Activated naive CD8-positive, alpha-beta T cell treated with anti-CD3 and anti-CD28 coated beads for 36 hours (primary cell): ENCODE measurements around the gene ZNF358. TPM values are rescaled to one million over a fixed set of nuclear protein-coding genes. Genes with fewer than 3 reads are reported as not detected.

Experiments
- DNase-seq: peaks from one replicate; pipeline ENCODE4 v3.0.0; 2021
- H3K27ac Mint-ChIP-seq: one replicate; pipeline ENCODE4 v1.8.0; 2022; ENCODE audit warnings: mild to moderate bottlenecking, moderate library complexity, mixed read lengths
- H3K27me3 Mint-ChIP-seq: one replicate; pipeline ENCODE4 v1.8.0; 2022; ENCODE audit warnings: mild to moderate bottlenecking, mixed read lengths
- H3K36me3 Mint-ChIP-seq: one replicate; pipeline ENCODE4 v1.8.0; 2021; ENCODE audit warnings: mild to moderate bottlenecking, mixed read lengths
- H3K4me1 Mint-ChIP-seq: one replicate; pipeline ENCODE4 v1.8.0; 2021; ENCODE audit warnings: mixed read lengths
- H3K4me3 Mint-ChIP-seq: one replicate; pipeline ENCODE4 v1.8.0; 2022; ENCODE audit warnings: mild to moderate bottlenecking, moderate library complexity, mixed read lengths
- H3K9me3 Mint-ChIP-seq: one replicate; pipeline ENCODE4 v1.8.0; 2022; ENCODE audit warnings: mixed read lengths
- total RNA-seq, 2 experiments: library from RNA; stranded (reverse); gene quantifications; one replicate each; pipeline ENCODE4 v1.2.3, GENCODE V29; 2021

ZNF358 gene
- total RNA-seq, result 1 to 10 TPM; 6.5 to 7.3 TPM

- peaks cover 10% of the 10 kb centered on the region for H3K4me1 Mint-ChIP-seq
Measured at GRCh38 chr19:7515645-7516151, at the start of gene ZNF358. ZNF358 (plus strand) TSS chr19:7516103; CDS start chr19:7519243, 3,140 bp downstream.

GRCh38 chr19:7467009-7467989 lies 48.6 kb upstream of the ZNF358 start:
- DNase-seq, result no peak
- H3K4me3 Mint-ChIP-seq, result no peak overlapping the region
- H3K4me1 Mint-ChIP-seq, result no peaks in the 10 kb centered on the region
- no peak overlapping the region for H3K27ac Mint-ChIP-seq
- H3K9me3 Mint-ChIP-seq, result no peaks in the 10 kb centered on the region
- H3K27me3 Mint-ChIP-seq, result no peaks in the 10 kb centered on the region
- H3K36me3 Mint-ChIP-seq, result peaks cover 1% of the 10 kb centered on the region

More at GRCh38 chr19:7515645-7516151, at the start of gene ZNF358:
- Mint-ChIP-seq H3K9me3 (no peaks in the 10 kb centered on the region), H3K27ac (peak within 1 kb of the TSS; percentile 74), H3K4me3 (peak within 1 kb of the TSS; percentile 85), H3K36me3 (peaks cover 4% of the 10 kb centered on the region), H3K27me3 (peaks cover 3% of the 10 kb centered on the region)
- peak; percentile 70 for DNase-seq

- no peaks in the 10 kb centered on the region for H3K27me3 Mint-ChIP-seq
Measured at GRCh38 chr19:7468840-7469239, 47.1 kb upstream of the ZNF358 start.

GRCh38 chr19:7469669-7470285 lies 46.1 kb upstream of the ZNF358 start:
- H3K36me3 Mint-ChIP-seq, result peaks cover 1% of the 10 kb centered on the region
- H3K27me3 Mint-ChIP-seq, result no peaks in the 10 kb centered on the region

More at GRCh38 chr19:7468840-7469239, 47.1 kb upstream of the ZNF358 start:
- Mint-ChIP-seq H3K4me1 (no peaks in the 10 kb centered on the region), H3K27ac (no peak overlapping the region), H3K36me3 (peaks cover 1% of the 10 kb centered on the region), H3K9me3 (no peaks in the 10 kb centered on the region), H3K4me3 (no peak overlapping the region)
- DNase-seq, result no peak

GRCh38 chr19:7470540-7471305 lies 45.2 kb upstream of the ZNF358 start:
- peaks cover 1% of the 10 kb centered on the region for H3K36me3 Mint-ChIP-seq
- H3K4me1 Mint-ChIP-seq, result no peaks in the 10 kb centered on the region
- no peak overlapping the region for H3K27ac Mint-ChIP-seq

More at GRCh38 chr19:7469669-7470285, 46.1 kb upstream of the ZNF358 start:
- H3K4me3 Mint-ChIP-seq, result no peak overlapping the region
- no peaks in the 10 kb centered on the region for H3K4me1 Mint-ChIP-seq
- no peak overlapping the region for H3K27ac Mint-ChIP-seq
- no peaks in the 10 kb centered on the region for H3K9me3 Mint-ChIP-seq
- no peak for DNase-seq

GRCh38 chr19:7471696-7472615 lies 43.9 kb upstream of the ZNF358 start:
- Mint-ChIP-seq H3K9me3 (no peaks in the 10 kb centered on the region), H3K36me3 (peaks cover 1% of the 10 kb centered on the region), H3K4me1 (no peaks in the 10 kb centered on the region), H3K27me3 (no peaks in the 10 kb centered on the region), H3K27ac (no peak overlapping the region), H3K4me3 (no peak overlapping the region)
- DNase-seq, result no peak

More at GRCh38 chr19:7470540-7471305, 45.2 kb upstream of the ZNF358 start:
- H3K27me3 Mint-ChIP-seq, result no peaks in the 10 kb centered on the region
- H3K9me3 Mint-ChIP-seq, result no peaks in the 10 kb centered on the region
- no peak for DNase-seq
- H3K4me3 Mint-ChIP-seq, result no peak overlapping the region

GRCh38 chr19:7475665-7476064 lies 40.2 kb upstream of the ZNF358 start:
- Mint-ChIP-seq H3K4me3 (no peak overlapping the region), H3K27ac (peak overlapping the region; percentile 45), H3K27me3 (no peaks in the 10 kb centered on the region), H3K36me3 (peaks cover 1% of the 10 kb centered on the region), H3K9me3 (no peaks in the 10 kb centered on the region), H3K4me1 (peaks cover 3% of the 10 kb centered on the region)
- DNase-seq, result no peak

- H3K4me1 Mint-ChIP-seq, result peaks cover 4% of the 10 kb centered on the region
- no peak overlapping the region for H3K27ac Mint-ChIP-seq
- H3K9me3 Mint-ChIP-seq, result no peaks in the 10 kb centered on the region
- no peak overlapping the region for H3K4me3 Mint-ChIP-seq
- H3K36me3 Mint-ChIP-seq, result peaks cover 1% of the 10 kb centered on the region
- DNase-seq, result no peak
- H3K27me3 Mint-ChIP-seq, result no peaks in the 10 kb centered on the region
Measured at GRCh38 chr19:7476241-7476640, 39.7 kb upstream of the ZNF358 start.

GRCh38 chr19:7476777-7477494 lies 39.0 kb upstream of the ZNF358 start:
- Mint-ChIP-seq H3K36me3 (no peaks in the 10 kb centered on the region), H3K4me1 (peaks cover 4% of the 10 kb centered on the region), H3K27me3 (no peaks in the 10 kb centered on the region), H3K27ac (no peak overlapping the region), H3K4me3 (no peak overlapping the region), H3K9me3 (no peaks in the 10 kb centered on the region)
- DNase-seq, result no peak

GRCh38 chr19:7477758-7478157 lies 38.1 kb upstream of the ZNF358 start:
- Mint-ChIP-seq H3K9me3 (no peaks in the 10 kb centered on the region), H3K4me1 (peaks cover 4% of the 10 kb centered on the region), H3K27ac (no peak overlapping the region), H3K27me3 (no peaks in the 10 kb centered on the region), H3K4me3 (no peak overlapping the region), H3K36me3 (no peaks in the 10 kb centered on the region)
- no peak for DNase-seq

- Mint-ChIP-seq H3K4me3 (no peak overlapping the region), H3K27me3 (no peaks in the 10 kb centered on the region), H3K36me3 (no peaks in the 10 kb centered on the region), H3K27ac (peak overlapping the region; percentile 2), H3K4me1 (peaks cover 8% of the 10 kb centered on the region), H3K9me3 (no peaks in the 10 kb centered on the region)
- DNase-seq, result no peak
Measured at GRCh38 chr19:7478173-7478842, 37.6 kb upstream of the ZNF358 start.

- Mint-ChIP-seq H3K27ac (peak overlapping the region; percentile 2), H3K4me1 (peaks cover 11% of the 10 kb centered on the region), H3K27me3 (no peaks in the 10 kb centered on the region), H3K9me3 (no peaks in the 10 kb centered on the region), H3K36me3 (no peaks in the 10 kb centered on the region), H3K4me3 (no peak overlapping the region)
- DNase-seq, result no peak
Measured at GRCh38 chr19:7478843-7479227, 37.1 kb upstream of the ZNF358 start.
